MCF 10A (cell line): ENCODE measurements around the gene ARHGEF16. TPM values are rescaled to one million over a fixed set of nuclear protein-coding genes. Genes with fewer than 3 reads are reported as not detected.
A peak's percentile ranks its signal among the peaks of the same experiment; 100 is the strongest.

Experiments
- BruUV-seq: library from RNA; stranded (reverse); fragments of 400-500 nt; replicated peaks from 2 replicates; lab custom pipeline; 2021; lab: Mats Ljungman, UMichigan
- CTCF ChIA-PET: fragments of 300-600 bp; sonication (Branson Sonifier 250); formaldehyde crosslinking; extraction: SDS; loops from one replicate; lab custom pipeline; 2021; ENCODE audit warnings: antibody characterized with exemption, inconsistent platforms; lab: Yijun Ruan, JAX
- POLR2A ChIA-PET: fragments of 300-600, 350-650 bp; sonication (Branson Sonifier 250); formaldehyde crosslinking; extraction: SDS; loops from one replicate; lab custom pipeline; 2020; ENCODE audit warnings: antibody characterized with exemption, inconsistent platforms; lab: Yijun Ruan, JAX
- DNase-seq: peaks from one replicate; pipeline ENCODE4 v3.0.0-alpha.2; 2018; ENCODE audit not compliant: unreplicated experiment
- H3K27ac Mint-ChIP-seq: one replicate; pipeline ENCODE4 v1.8.0; 2022; ENCODE audit warnings: mild to moderate bottlenecking, low read depth, mixed read lengths; ENCODE audit not compliant: unreplicated experiment
- H3K27me3 Mint-ChIP-seq: one replicate; pipeline ENCODE4 v1.8.0; 2022; ENCODE audit warnings: mixed read lengths; ENCODE audit not compliant: insufficient read depth, unreplicated experiment
- H3K36me3 Mint-ChIP-seq: one replicate; pipeline ENCODE4 v1.8.0; 2022; ENCODE audit warnings: mild to moderate bottlenecking, moderate library complexity, mixed read lengths; ENCODE audit not compliant: insufficient read depth, unreplicated experiment
- H3K4me1 Mint-ChIP-seq: one replicate; pipeline ENCODE4 v1.8.0; 2022; ENCODE audit warnings: mixed read lengths; ENCODE audit not compliant: insufficient read depth, unreplicated experiment
- H3K4me3 Mint-ChIP-seq: one replicate; pipeline ENCODE4 v1.8.0; 2022; ENCODE audit warnings: mild to moderate bottlenecking, moderate library complexity, mixed read lengths; ENCODE audit not compliant: unreplicated experiment
- H3K9me3 Mint-ChIP-seq: one replicate; pipeline ENCODE4 v1.8.0; 2022; ENCODE audit warnings: mixed read lengths; ENCODE audit not compliant: unreplicated experiment
- CTCF ChIP-seq: fragments of 200-600 bp; IDR thresholded peaks from one replicate; pipeline ENCODE4 v1.8.0; 2022; ENCODE audit warnings: antibody characterized with exemption, mild to moderate bottlenecking; ENCODE audit not compliant: unreplicated experiment
- intact Hi-C: fragments of 100-400 bp; cut with micrococcal nuclease; formaldehyde crosslinking; loops from 2 replicates; pipeline ENCODE4 v1.14.1; 2022
- total RNA-seq: library from RNA; stranded (reverse); gene quantifications from 2 replicates; pipeline ENCODE4 v1.2.3, GENCODE V29; 2022

ARHGEF16 gene
- total RNA-seq, 1 experiment from 2014 or later = 8.6 TPM

GRCh38 chr1:3530086-3530925 lies 75.8 kb downstream of the ARHGEF16 start:
- BruUV-seq = no TSS peak
- no peak for TF ChIP-seq CTCF
- peak overlapping the region; percentile 74 for H3K4me3 Mint-ChIP-seq
- POLR2A ChIA-PET = interaction anchor here (0.7 to 2.3 kb wide), 7 partner anchors 10 to 93 kb away, joined by 3 to 13 read pairs (median 4); no protein-coding TSS in a partner anchor
- no peaks in the 10 kb centered on the region for H3K36me3 Mint-ChIP-seq
- CTCF ChIA-PET = interaction anchor here (0.6 to 6.4 kb wide), 12 partner anchors 9 to 96 kb away, joined by 3 to 37 read pairs (median 5); no protein-coding TSS in a partner anchor
- peaks cover 12% of the 10 kb centered on the region for H3K4me1 Mint-ChIP-seq
- DNase-seq = peak; percentile 45
- no peak overlapping the region for H3K27ac Mint-ChIP-seq
- H3K9me3 Mint-ChIP-seq = no peaks in the 10 kb centered on the region
- intact Hi-C loops = no loop called here
- H3K27me3 Mint-ChIP-seq = no peaks in the 10 kb centered on the region

Other genes with a start within 250 kb of the ARHGEF16 start
- gene MEGF6, start 156.8 kb downstream of the ARHGEF16 start, total RNA-seq = 12.9 and 14.3 TPM in 2 replicates
- gene TPRG1L, start 170.3 kb downstream of the ARHGEF16 start, total RNA-seq = 21.9 and 29.7 TPM in 2 replicates
- gene WRAP73, start 195.4 kb downstream of the ARHGEF16 start, total RNA-seq = 25.3 and 29.8 TPM in 2 replicates
- gene TP73, start 197.9 kb downstream of the ARHGEF16 start, total RNA-seq = 0.37 and 0.82 TPM in 2 replicates